K562 (cell line): Measurements from ENCODE around the gene NRXN3. TPM values are rescaled to one million over a fixed set of nuclear protein-coding genes. Genes with fewer than 3 reads are reported as not detected.

Experiments
- ATAC-seq: fragments of 200-7000 bp; cut with Tn5 transposase; 3 replicates; pipeline ENCODE4 v1.9.1; 2020; ENCODE audit warnings: moderate library complexity
- BruUV-seq: library from RNA; stranded (reverse); fragments of 400-500 nt; replicated peaks from 2 replicates; lab custom pipeline; 2021; lab: Mats Ljungman, UMichigan
- CTCF ChIA-PET: fragments of 300-600 bp; formaldehyde crosslinking; extraction: SDS; loops from one replicate; lab custom pipeline; 2021; ENCODE audit warnings: low intra/inter-chr PET ratio; lab: Yijun Ruan, JAX
- POLR2A ChIA-PET: fragments of 300-600, 350-650 bp; sonication (Branson Sonifier 250); formaldehyde crosslinking; extraction: SDS; loops from one replicate; lab custom pipeline; 2021; ENCODE audit warnings: antibody characterized with exemption, inconsistent platforms; lab: Yijun Ruan, JAX
- DNase-seq, 4 experiments: peaks; one replicate each; pipeline versions ENCODE4 v3.0.0 to v3.0.0-alpha.2; 2011 to 2018; ENCODE audit warnings: low spot score in 3 of 4, mixed read lengths in 3 of 4; ENCODE audit errors: extremely low read depth in 1 of 4
- FAIRE-seq: peaks from 2 replicates; lab custom pipeline; 2011; peaks lifted over from hg19 to GRCh38; lab: Jason Lieb, UNC
- H2AFZ ChIP-seq: 2 replicates; pipeline ENCODE4 v1.6.0; 2011; ENCODE audit warnings: low read depth, low read length, control low read depth, inconsistent platforms
- H3K27ac ChIP-seq: fragments of 200-600 bp; 3 replicates; pipeline ENCODE4 v1.8.0; 2011; ENCODE audit warnings: low read depth, mild to moderate bottlenecking, control low read depth, inconsistent platforms, low read length, moderate library complexity, mixed read lengths; ENCODE audit errors: extremely low read depth
- H3K27me3 ChIP-seq, 2 experiments: fragments of 300-600 bp in 1 of 2; 2 replicates in 1 of 2; 3 replicates in 1 of 2; pipeline versions ENCODE4 v1.6.0 to v1.8.0; 2011; ENCODE audit warnings: inconsistent platforms in 2 of 2, low read length in 2 of 2, mild to moderate bottlenecking in 1 of 2, mixed read lengths in 1 of 2, moderate library complexity in 1 of 2; ENCODE audit not compliant: control insufficient read depth in 2 of 2, insufficient read depth in 2 of 2
- H3K36me3 ChIP-seq: fragments of 300-600 bp; 3 replicates; pipeline ENCODE4 v1.8.0; 2011; ENCODE audit warnings: mild to moderate bottlenecking, low read length, inconsistent platforms; ENCODE audit not compliant: control insufficient read depth, insufficient read depth
- H3K4me1 ChIP-seq, 2 experiments: fragments of 200-600 bp in 1 of 2; replicated peaks in 1 of 2; 2 replicates in 1 of 2; 3 replicates in 1 of 2; pipeline versions ENCODE4 v1.5.1 to v1.8.0; 2011; ENCODE audit warnings: inconsistent platforms in 2 of 2, low read length in 2 of 2, mild to moderate bottlenecking in 1 of 2, mixed read lengths in 1 of 2, moderate library complexity in 1 of 2; ENCODE audit not compliant: control insufficient read depth in 2 of 2, insufficient read depth in 2 of 2
- H3K4me2 ChIP-seq: 2 replicates; pipeline ENCODE4 v1.6.1; 2011; ENCODE audit warnings: low read length, control low read depth, inconsistent platforms, mixed read lengths; ENCODE audit not compliant: insufficient read depth
- H3K4me3 ChIP-seq: fragments of 200-600 bp; sonication (generic), shearing (Covaris generic); 2 replicates; pipeline ENCODE4 v1.5.1; 2016; ENCODE audit warnings: control low read depth, inconsistent platforms
- H3K79me2 ChIP-seq: fragments of 200-600 bp; 3 replicates; pipeline ENCODE4 v1.8.0; 2011; ENCODE audit warnings: low read length, inconsistent platforms; ENCODE audit not compliant: control insufficient read depth, insufficient read depth
- H3K9ac ChIP-seq, 2 experiments: 2 replicates each; pipeline versions ENCODE4 v1.6.0 to v1.6.1; 2011; ENCODE audit warnings: low read depth in 2 of 2, low read length in 2 of 2, control low read depth in 1 of 2, inconsistent platforms in 1 of 2, mild to moderate bottlenecking in 1 of 2, mixed read lengths in 1 of 2; ENCODE audit not compliant: insufficient read depth in 1 of 2
- H3K9me1 ChIP-seq: one replicate; pipeline ENCODE4 v1.6.0; 2011; ENCODE audit warnings: inconsistent platforms, mild to moderate bottlenecking, low read length, moderate library complexity; ENCODE audit not compliant: control insufficient read depth, insufficient read depth
- H3K9me3 ChIP-seq: replicated peaks from 2 replicates; pipeline ENCODE4 v1.5.1; 2011; ENCODE audit warnings: low read depth, low read length, inconsistent platforms; ENCODE audit not compliant: control insufficient read depth, insufficient read depth
- H4K20me1 ChIP-seq: replicated peaks from 2 replicates; pipeline ENCODE4 v1.6.1; 2011; ENCODE audit warnings: low read length, inconsistent platforms, mixed read lengths; ENCODE audit not compliant: control insufficient read depth, insufficient read depth
- CBFB ChIP-seq: sonication (generic); formaldehyde crosslinking; IDR thresholded peaks from 2 replicates; pipeline ENCODE4 v1.4.0; 2020; ENCODE audit warnings: mild to moderate bottlenecking, missing genetic modification reagents
- CCAR2 ChIP-seq: fragments of 200-400 bp; formaldehyde crosslinking; IDR thresholded peaks from 2 replicates; pipeline ENCODE4 v1.6.1; 2017; ENCODE audit warnings: mild to moderate bottlenecking, low read depth, low read length
- FIP1L1 ChIP-seq: fragments of 200-400 bp; formaldehyde crosslinking; IDR thresholded peaks from 2 replicates; pipeline ENCODE4 v1.6.1; 2018; ENCODE audit warnings: mild to moderate bottlenecking, low read depth, low read length; ENCODE audit not compliant: poor library complexity, severe bottlenecking
- KLF10 ChIP-seq: fragments of 250-450 bp; sonication (Bioruptor Pico); IDR thresholded peaks from 2 replicates; pipeline ENCODE4 v1.6.1; 2021; ENCODE audit warnings: matching md5 sums
- MTA1 ChIP-seq: fragments of 450-650 bp; IDR thresholded peaks from 2 replicates; pipeline ENCODE4 v1.6.1; 2017; ENCODE audit warnings: borderline replicate concordance
- MYNN ChIP-seq, 2 experiments: sonication (generic); formaldehyde crosslinking in 1 of 2; IDR thresholded peaks; 2 replicates each; pipeline versions ENCODE4 v1.5.0 to v1.6.1; 2016 to 2020; ENCODE audit warnings: antibody characterized with exemption in 1 of 2, missing genetic modification reagents in 1 of 2
- NKRF ChIP-seq: fragments of 450-650 bp; IDR thresholded peaks from 2 replicates; pipeline ENCODE4 v1.6.1; 2016; ENCODE audit warnings: borderline replicate concordance
- NR2F6 ChIP-seq: fragments of 450-650 bp; formaldehyde crosslinking; IDR thresholded peaks from 2 replicates; pipeline ENCODE4 v1.4.0; 2020; ENCODE audit warnings: mild to moderate bottlenecking
- PHB2 ChIP-seq: fragments of 450-650 bp; IDR thresholded peaks from 2 replicates; pipeline ENCODE4 v1.6.1; 2017; ENCODE audit warnings: low read depth
- POLR2G ChIP-seq: fragments of 200-400 bp; formaldehyde crosslinking; IDR thresholded peaks from 2 replicates; pipeline ENCODE4 v1.6.1; 2017; ENCODE audit warnings: low read depth, mild to moderate bottlenecking, antibody characterized with exemption, low read length, moderate library complexity
- PREB ChIP-seq: sonication (generic); formaldehyde crosslinking; IDR thresholded peaks from 2 replicates; pipeline ENCODE4 v1.8.1; 2023; ENCODE audit warnings: mild to moderate bottlenecking, missing genetic modification reagents
- PURB ChIP-seq: sonication (generic); formaldehyde crosslinking; IDR thresholded peaks from 2 replicates; pipeline ENCODE4 v1.9.0; 2021; ENCODE audit warnings: low read depth, mild to moderate bottlenecking, missing genetic modification reagents
- RBM34 ChIP-seq: fragments of 200-400 bp; formaldehyde crosslinking; IDR thresholded peaks from 2 replicates; pipeline ENCODE4 v1.6.1; 2018; ENCODE audit warnings: low read length, borderline replicate concordance; ENCODE audit not compliant: insufficient read depth
- RFX5 ChIP-seq: IDR thresholded peaks from 2 replicates; pipeline ENCODE4 v1.6.1; 2011; ENCODE audit warnings: low read depth, mild to moderate bottlenecking, improper control_type of control experiment, low read length
- SETDB1 ChIP-seq: IDR thresholded peaks from one replicate; pipeline ENCODE4 v1.6.1; 2012; ENCODE audit warnings: low read length, control low read depth, inconsistent platforms
- SIX5 ChIP-seq, 2 experiments: IDR thresholded peaks; 2 replicates each; pipeline ENCODE4 v1.6.1; 2011; ENCODE audit warnings: low read length in 2 of 2, borderline replicate concordance in 1 of 2, low read depth in 1 of 2, mild to moderate bottlenecking in 1 of 2, moderate library complexity in 1 of 2; ENCODE audit not compliant: insufficient read depth in 1 of 2
- ZBTB2 ChIP-seq: fragments of 450-650 bp; IDR thresholded peaks from 2 replicates; pipeline ENCODE4 v1.6.1; 2016; ENCODE audit warnings: antibody characterized with exemption
- ZC3H11A ChIP-seq: IDR thresholded peaks from 2 replicates; pipeline ENCODE4 v1.6.1; 2012; ENCODE audit warnings: low read depth, low read length, improper control_type of control experiment
- ZKSCAN3 ChIP-seq: fragments of 250-450 bp; sonication (Bioruptor Pico); IDR thresholded peaks from 2 replicates; pipeline ENCODE4 v1.4.0; 2020
- ZNF184 ChIP-seq: sonication (generic); formaldehyde crosslinking; IDR thresholded peaks from 2 replicates; pipeline ENCODE4 v1.5.0; 2020; ENCODE audit warnings: missing genetic modification reagents
- WGBS: fragments of 100-300 bp; shearing (Covaris generic); methylation state at CpG from one replicate; pipeline ENCODE4 v1.1.6; 2016; ENCODE audit warnings: low coverage, mixed read lengths; ENCODE audit not compliant: insufficient coverage; ENCODE audit errors: missing lambda C conversion rate; 5-methylcytosine and 5-hydroxymethylcytosine counted together
- in situ Hi-C: fragments of 300-500 bp; cut with MboI; formaldehyde crosslinking; loops from 4 replicates; pipeline ENCODE4 v1.15.0; 2018; ENCODE audit warnings: inconsistent platforms, mixed read lengths
- intact Hi-C: fragments of 100-400 bp; cut with micrococcal nuclease; formaldehyde crosslinking; loops from 2 replicates; pipeline ENCODE4 v1.14.2; 2022
- polyA plus RNA-seq, 8 experiments: library from polyadenylated mRNA; depleted of rRNA in 4 of 8; stranded (reverse) in 5 of 8; unstranded in 3 of 8; fragments of >200 nt; fragmentation: Nextera tagmentation in 2 of 8; fragmentation: Illumina TruSeq in 1 of 8; extraction: Ambion mirVana in 2 of 8; extraction: Trizol in 1 of 8; gene quantifications; 2 replicates each; pipeline versions ENCODE4 v1.2.1 to v1.2.3, GENCODE V29; 2011 to 2014; ENCODE audit warnings: inconsistent platforms in 1 of 8, missing spikeins in 1 of 8
- total RNA-seq, 7 experiments: library from RNA; depleted of rRNA in 6 of 7; stranded (reverse); fragments of >200 nt in 6 of 7; fragmentation: Illumina TruSeq in 2 of 7; extraction: Trizol in 2 of 7; gene quantifications; 2 replicates each; pipeline versions ENCODE4 v1.2.1 to v1.2.3, GENCODE V29; 2011 to 2021; ENCODE audit warnings: low replicate concordance in 1 of 7

The NRXN3 gene
- total and polyA plus RNA-seq, 9 of the 15 experiments (the other 6 are each of a cell fraction or from before 2014, with no cell fraction given) = 0.09 TPM; not detected in 8

GRCh38 chr14:79016828-79017505, 846.8 kb downstream of the NRXN3 start:
- ATAC-seq = no peak
- Histone ChIP-seq H3K27me3 (no peaks in the 10 kb centered on the region), H2AFZ (no peak overlapping the region), H3K4me1 (no peaks in the 10 kb centered on the region), H3K36me3 (no peaks in the 10 kb centered on the region), H3K9me1 (no peaks in the 10 kb centered on the region), H3K9ac (no peak overlapping the region), H3K79me2 (no peaks in the 10 kb centered on the region), H3K27ac (no peak overlapping the region), H3K4me3 (no peak overlapping the region), H4K20me1 (no peaks in the 10 kb centered on the region), H3K9me3 (0 out of 2 replicates have a peak, but pooled peaks cover 1% of the 10 kb centered on the region), H3K4me2 (no peak overlapping the region)
- WGBS = 0% methylated on average over 7 of the region's 7 CpGs
- BruUV-seq = no TSS peak
- ChIA-PET CTCF (no interaction called here), POLR2A (no interaction called here)
- in situ Hi-C loops (no loop called here), intact Hi-C loops (no loop called here)
- TF ChIP-seq RFX5 (no peak), PURB (CRISPR knock-in tag) (no peak), PREB (CRISPR knock-in tag) (no peak), POLR2G (no peak), NKRF (no peak), ZBTB2 (no peak), PHB2 (no peak), SIX5 (IDR thresholded peaks at IDR 0.05; ENCODE audit: borderline replicate concordance in 1 of 2, insufficient read depth in 1 of 2, low read depth in 1 of 2, low read length in 2 of 2) (no peak), CCAR2 (no peak), ZC3H11A (no peak), RBM34 (no peak), ZKSCAN3 (no peak), NR2F6 (no peak), KLF10 (CRISPR knock-in tag) (no peak), ZNF184 (CRISPR knock-in tag) (no peak), MTA1 (no peak), MYNN (IDR thresholded peaks at IDR 0.05) (no peak), MYNN (CRISPR knock-in tag; IDR thresholded peaks at IDR 0.05) (no peak), CBFB (CRISPR knock-in tag) (no peak), SETDB1 (no peak), FIP1L1 (no peak)
- no peak for DNase-seq
- FAIRE-seq = no peak
